BLaER1 treated with 17β-estradiol and CSF1 and Interleukin-3, amounts not matched to agents 10 nM and 100 nM (cell line): Measurements from ENCODE around the gene AP3M1.

Source experiments
- H3K27ac ChIP-seq, 11 experiments: shearing (Covaris generic); formaldehyde crosslinking; 2 replicates each; pipeline ENCODE4 v1.8.1; 2022
- H3K27me3 ChIP-seq, 11 experiments: shearing (Covaris generic); formaldehyde crosslinking; 2 replicates each; pipeline ENCODE4 v1.8.1; 2022
- H3K36me3 ChIP-seq, 11 experiments: shearing (Covaris generic); formaldehyde crosslinking; 2 replicates each; pipeline ENCODE4 v1.8.1; 2022
- H3K4me1 ChIP-seq, 10 experiments: shearing (Covaris generic); formaldehyde crosslinking; 2 replicates each; pipeline ENCODE4 v1.8.1; 2022
- H3K4me2 ChIP-seq, 11 experiments: shearing (Covaris generic); formaldehyde crosslinking; 2 replicates each; pipeline ENCODE4 v1.8.1; 2022
- H3K4me3 ChIP-seq, 10 experiments: shearing (Covaris generic); formaldehyde crosslinking; 2 replicates each; pipeline ENCODE4 v1.8.1; 2022
- H3K9ac ChIP-seq, 11 experiments: shearing (Covaris generic); formaldehyde crosslinking; 2 replicates each; pipeline ENCODE4 v1.8.1; 2022
- H3K9me3 ChIP-seq, 11 experiments: shearing (Covaris generic); formaldehyde crosslinking; replicated peaks in 1 of 11; 2 replicates each; pipeline ENCODE4 v1.8.1; 2022
- H4K20me1 ChIP-seq, 11 experiments: shearing (Covaris generic); formaldehyde crosslinking; 2 replicates each; pipeline ENCODE4 v1.8.1; 2022
- Cebpa-rat ChIP-seq, 11 experiments: shearing (Covaris generic); IDR thresholded peaks; 2 replicates each; pipeline ENCODE4 v1.8.1; 2022

AP3M1 gene

DNA sequence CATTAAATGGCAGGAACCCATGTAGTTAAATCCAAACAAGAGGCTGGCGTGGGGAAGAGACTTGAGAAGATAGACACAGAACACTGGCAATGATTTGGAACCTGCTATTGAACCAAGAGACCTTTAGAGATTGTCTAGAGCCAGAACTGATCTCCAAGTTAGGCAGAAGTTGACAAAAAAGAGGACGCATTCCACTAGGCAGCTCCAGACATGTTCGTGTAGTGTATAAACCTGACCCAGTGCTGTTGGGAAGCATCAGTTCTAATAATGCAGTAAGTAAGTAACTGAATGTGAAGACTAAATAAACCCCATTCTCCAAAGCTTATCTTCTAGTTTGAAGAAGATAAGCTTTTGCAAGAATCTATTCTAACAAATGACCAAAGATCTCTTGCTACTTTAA is 50.8 kb downstream of the AP3M1 start:
- peaks cover 63 to 100% (median 94%) of the 10 kb centered on the region in 11 experiments for H3K36me3 ChIP-seq
- no peak for TF ChIP-seq Cebpa-rat (IDR thresholded peaks at IDR 0.05)

DNA sequence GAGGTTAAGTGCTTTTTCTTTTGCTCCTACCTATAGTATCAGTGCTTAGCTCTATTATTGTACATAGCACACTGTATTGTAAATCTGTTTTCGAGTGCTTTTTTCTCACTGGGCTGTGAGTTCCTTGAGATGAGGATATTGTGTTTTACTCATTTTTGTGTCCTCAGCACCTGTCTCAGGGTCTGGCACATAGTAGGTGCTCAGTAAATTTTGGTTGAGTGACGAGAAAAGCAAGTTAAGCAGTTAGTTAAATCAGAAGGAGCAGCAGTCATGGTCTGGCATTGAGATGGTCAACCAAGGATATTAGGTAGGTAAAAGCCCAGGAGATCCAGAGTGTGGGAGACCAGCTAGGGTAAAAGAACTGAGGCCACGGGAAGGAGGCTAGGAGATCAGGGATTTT is 51.2 kb downstream of the AP3M1 start:
- no peak for TF ChIP-seq Cebpa-rat (IDR thresholded peaks at IDR 0.05)
- Histone ChIP-seq H3K27ac (no peak overlapping the region), H3K9me3 (no peaks in the 10 kb centered on the region), H3K9ac (no peak overlapping the region), H3K27me3 (no peaks in the 10 kb centered on the region), H3K36me3 (peaks cover 63 to 100% (median 94%) of the 10 kb centered on the region in 11 experiments), H3K4me3 (no peak overlapping the region), H4K20me1 (peaks cover 0 to 21% (median 10%) of the 10 kb centered on the region in 11 experiments; a peak in 11 of 22 replicates), H3K4me2 (no peak overlapping the region), H3K4me1 (peaks cover 13 to 34% (median 21%) of the 10 kb centered on the region in 10 experiments)

More for the DNA sequence above, 50.8 kb downstream of the AP3M1 start:
- Histone ChIP-seq H3K4me3 (no peak overlapping the region), H3K9ac (no peak overlapping the region), H3K9me3 (no peaks in the 10 kb centered on the region), H3K4me1 (peaks cover 13 to 34% (median 21%) of the 10 kb centered on the region in 10 experiments), H3K4me2 (no peak overlapping the region), H3K27ac (no peak overlapping the region), H3K27me3 (no peaks in the 10 kb centered on the region), H4K20me1 (peaks cover 0 to 22% (median 10%) of the 10 kb centered on the region in 11 experiments; a peak in 11 of 22 replicates)

DNA sequence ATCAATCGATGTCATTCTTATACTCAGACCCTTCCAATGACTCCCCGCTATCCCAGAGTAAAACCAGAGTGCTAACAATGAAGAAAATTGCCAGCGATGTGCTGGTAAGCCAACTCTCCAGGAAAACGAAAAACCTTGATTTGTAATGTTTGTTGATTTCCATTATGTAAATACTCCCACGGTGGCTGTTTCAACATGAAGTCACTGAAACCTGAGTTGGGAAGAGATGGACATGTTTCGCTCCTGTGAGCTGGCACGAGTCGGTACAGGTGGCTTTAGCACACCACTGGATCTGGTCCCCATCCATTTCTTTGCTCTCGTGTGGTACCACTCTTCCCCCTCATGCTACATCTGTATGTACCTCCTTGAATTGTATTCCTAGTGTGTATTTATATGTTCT is 52.9 kb downstream of the AP3M1 start:
- H3K36me3 ChIP-seq = peaks cover 71 to 100% (median 94%) of the 10 kb centered on the region in 11 experiments

DNA sequence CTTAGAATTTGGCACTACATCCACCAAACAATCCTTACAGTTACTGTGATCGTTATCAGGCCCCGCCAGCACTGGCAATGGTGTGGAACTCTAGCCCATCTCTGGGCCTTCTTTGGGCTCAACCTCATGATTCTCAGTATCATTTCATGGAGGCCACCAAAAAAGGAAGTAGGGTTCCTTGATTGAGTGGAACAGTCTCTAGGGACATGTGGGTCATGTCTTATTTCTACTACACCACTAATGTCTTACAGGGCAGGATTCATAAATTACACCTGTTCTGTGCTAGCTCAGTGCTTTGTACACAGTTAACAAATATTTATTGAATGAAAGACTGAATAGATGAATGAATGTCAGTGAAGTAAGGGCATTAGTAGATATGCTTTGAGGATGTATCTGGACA is 53.9 kb downstream of the AP3M1 start:
- Histone ChIP-seq H3K4me3 (no peak overlapping the region), H3K9me3 (no peaks in the 10 kb centered on the region), H3K4me2 (peak overlapping the region; percentile 35 to 79 (median 67); a peak in 21 of 22 replicates), H3K27ac (peak overlapping the region in 2 of 11 experiments; percentile 12 to 19; a peak in 1 of 22 replicates), H3K4me1 (peaks cover 13 to 34% (median 21%) of the 10 kb centered on the region in 10 experiments), H4K20me1 (peaks cover 0 to 16% (median 8%) of the 10 kb centered on the region in 11 experiments; a peak in 11 of 22 replicates), H3K9ac (no peak overlapping the region), H3K36me3 (peaks cover 81 to 100% (median 94%) of the 10 kb centered on the region in 11 experiments), H3K27me3 (no peaks in the 10 kb centered on the region)
- TF ChIP-seq Cebpa-rat (IDR thresholded peaks at IDR 0.05) = no peak

More for the DNA sequence above, 52.9 kb downstream of the AP3M1 start:
- Histone ChIP-seq H3K9me3 (no peaks in the 10 kb centered on the region), H3K27me3 (no peaks in the 10 kb centered on the region), H3K27ac (peak overlapping the region in 1 of 11 experiments; percentile 19; a peak in 1 of 22 replicates), H4K20me1 (peaks cover 0 to 16% (median 8%) of the 10 kb centered on the region in 11 experiments; a peak in 11 of 22 replicates), H3K4me3 (no peak overlapping the region), H3K4me1 (peaks cover 13 to 34% (median 21%) of the 10 kb centered on the region in 10 experiments), H3K4me2 (peak overlapping the region; percentile 35 to 79 (median 67); a peak in 21 of 22 replicates), H3K9ac (no peak overlapping the region)
- no peak for TF ChIP-seq Cebpa-rat (IDR thresholded peaks at IDR 0.05)

DNA sequence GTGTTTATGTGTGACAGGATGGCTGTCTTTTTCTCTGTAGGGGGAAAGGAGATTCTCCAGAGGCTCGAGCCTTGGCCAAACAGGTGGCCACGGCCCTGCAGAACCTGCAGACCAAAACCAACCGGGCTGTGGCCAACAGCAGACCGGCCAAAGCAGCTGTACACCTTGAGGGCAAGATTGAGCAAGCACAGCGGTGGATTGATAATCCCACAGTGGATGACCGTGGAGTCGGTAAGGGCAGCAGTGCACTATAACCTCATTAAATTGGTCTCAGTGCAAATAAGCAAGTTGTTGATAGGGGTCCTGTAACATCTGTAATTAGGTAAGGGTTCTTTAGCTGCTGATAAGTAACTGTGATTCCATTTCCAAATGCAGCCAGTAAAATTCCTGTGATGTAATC is 56.4 kb downstream of the AP3M1 start:
- Histone ChIP-seq H3K27me3 (no peaks in the 10 kb centered on the region), H4K20me1 (peaks cover 0 to 16% (median 10%) of the 10 kb centered on the region in 11 experiments; a peak in 11 of 22 replicates), H3K4me2 (no peak overlapping the region), H3K4me3 (no peak overlapping the region), H3K4me1 (peaks cover 13 to 34% (median 21%) of the 10 kb centered on the region in 10 experiments), H3K9ac (no peak overlapping the region), H3K36me3 (peaks cover 84 to 100% (median 94%) of the 10 kb centered on the region in 11 experiments), H3K27ac (no peak overlapping the region), H3K9me3 (no peaks in the 10 kb centered on the region)
- TF ChIP-seq Cebpa-rat (IDR thresholded peaks at IDR 0.05) = no peak

DNA sequence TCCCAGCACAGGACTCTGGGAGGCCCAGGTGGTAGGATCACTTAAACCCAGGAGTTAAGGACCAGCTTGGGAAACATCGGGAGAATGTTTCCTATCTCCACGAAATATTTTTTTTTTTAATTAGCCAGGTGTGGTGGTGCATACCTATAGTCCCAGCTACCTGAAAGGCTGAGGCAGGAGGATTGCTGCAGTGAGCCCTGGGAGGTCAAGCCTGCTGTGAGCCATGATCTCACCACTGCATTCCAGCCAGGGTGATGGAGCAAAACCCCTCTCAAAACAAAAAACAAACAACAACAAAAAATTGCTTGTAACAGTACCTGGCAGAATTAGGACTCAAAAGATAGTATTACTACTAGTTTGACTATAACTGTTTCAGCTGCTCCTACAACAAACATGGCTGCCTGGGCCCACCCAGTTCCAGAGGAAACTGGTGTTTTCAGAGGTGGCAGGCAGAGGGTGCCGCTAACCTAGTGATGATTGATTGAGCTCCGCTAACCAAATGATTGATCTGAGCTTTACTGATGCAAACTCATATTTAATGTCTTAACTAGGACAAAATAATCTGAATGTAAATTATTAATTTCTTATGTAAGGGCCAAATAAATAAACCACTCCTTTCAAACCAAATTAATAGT is 57.0 kb downstream of the AP3M1 start:
- Histone ChIP-seq H3K4me3 (no peak overlapping the region), H3K4me1 (peaks cover 13 to 34% (median 21%) of the 10 kb centered on the region in 10 experiments), H4K20me1 (peaks cover 0 to 16% (median 10%) of the 10 kb centered on the region in 11 experiments; a peak in 10 of 22 replicates), H3K36me3 (peaks cover 84 to 100% (median 94%) of the 10 kb centered on the region in 11 experiments), H3K4me2 (no peak overlapping the region), H3K9ac (no peak overlapping the region), H3K27me3 (no peaks in the 10 kb centered on the region), H3K27ac (no peak overlapping the region), H3K9me3 (no peaks in the 10 kb centered on the region)
- no peak for TF ChIP-seq Cebpa-rat (IDR thresholded peaks at IDR 0.05)

DNA sequence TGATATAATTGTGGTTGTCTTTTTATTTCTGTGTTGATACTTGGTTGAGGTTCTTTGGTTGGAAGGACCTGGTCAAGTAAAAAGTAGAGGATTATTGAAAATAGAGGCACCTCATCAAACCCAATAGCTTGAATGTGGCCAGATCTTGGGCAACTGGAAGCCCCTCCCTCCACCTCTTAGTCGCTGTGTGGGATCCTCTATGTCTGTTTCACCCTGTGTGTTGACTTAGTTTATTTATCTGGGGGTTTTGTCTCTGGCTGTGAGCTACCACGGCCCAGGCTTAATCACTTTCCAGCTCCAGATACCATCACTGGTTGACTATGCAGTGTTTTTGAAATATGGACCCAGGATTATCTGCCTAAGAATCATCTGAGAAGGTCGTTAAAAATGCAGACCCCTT is 58.3 kb downstream of the AP3M1 start:
- H3K9ac ChIP-seq = no peak overlapping the region
- peaks cover 8 to 22% (median 13%) of the 10 kb centered on the region in 10 experiments for H3K4me1 ChIP-seq
- H4K20me1 ChIP-seq = peaks cover 0 to 14% (median 4%) of the 10 kb centered on the region in 11 experiments; a peak in 10 of 22 replicates
- no peak overlapping the region for H3K4me3 ChIP-seq
- no peak for TF ChIP-seq Cebpa-rat (IDR thresholded peaks at IDR 0.05)
- H3K27ac ChIP-seq = no peak overlapping the region
- H3K9me3 ChIP-seq = no peaks in the 10 kb centered on the region
- no peak overlapping the region for H3K4me2 ChIP-seq
- peaks cover 73 to 99% (median 94%) of the 10 kb centered on the region in 11 experiments for H3K36me3 ChIP-seq
- no peaks in the 10 kb centered on the region for H3K27me3 ChIP-seq

DNA sequence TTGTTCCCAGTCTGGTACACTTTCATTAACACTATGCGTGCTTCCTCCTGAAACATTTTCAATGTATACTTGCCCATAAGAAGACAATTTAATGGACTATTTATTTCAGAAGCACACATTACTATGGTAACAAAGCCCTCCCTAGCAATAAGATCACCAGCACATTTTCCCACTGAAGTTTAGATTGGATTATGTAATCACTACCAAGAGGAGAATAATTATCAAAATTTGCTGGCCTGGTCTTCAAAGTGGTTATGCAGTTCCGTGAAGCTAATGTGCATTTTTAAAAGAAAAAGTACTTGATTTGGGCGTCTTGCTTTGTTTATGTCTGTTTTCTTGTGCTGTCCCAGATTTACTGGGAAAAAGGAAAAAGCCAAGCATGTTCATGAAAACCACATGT is 61.9 kb downstream of the AP3M1 start:
- no peak overlapping the region for H3K4me2 ChIP-seq
- no peak overlapping the region for H3K27ac ChIP-seq
- H4K20me1 ChIP-seq = peaks cover 0 to 6% (median 0%) of the 10 kb centered on the region in 11 experiments; a peak in 1 of 22 replicates
- no peak for TF ChIP-seq Cebpa-rat (IDR thresholded peaks at IDR 0.05)
- no peaks in the 10 kb centered on the region for H3K27me3 ChIP-seq
- no peaks in the 10 kb centered on the region for H3K4me1 ChIP-seq
- H3K9ac ChIP-seq = no peak overlapping the region
- no peaks in the 10 kb centered on the region for H3K9me3 ChIP-seq
- no peak overlapping the region for H3K4me3 ChIP-seq
- peaks cover 62 to 99% (median 91%) of the 10 kb centered on the region in 11 experiments for H3K36me3 ChIP-seq

DNA sequence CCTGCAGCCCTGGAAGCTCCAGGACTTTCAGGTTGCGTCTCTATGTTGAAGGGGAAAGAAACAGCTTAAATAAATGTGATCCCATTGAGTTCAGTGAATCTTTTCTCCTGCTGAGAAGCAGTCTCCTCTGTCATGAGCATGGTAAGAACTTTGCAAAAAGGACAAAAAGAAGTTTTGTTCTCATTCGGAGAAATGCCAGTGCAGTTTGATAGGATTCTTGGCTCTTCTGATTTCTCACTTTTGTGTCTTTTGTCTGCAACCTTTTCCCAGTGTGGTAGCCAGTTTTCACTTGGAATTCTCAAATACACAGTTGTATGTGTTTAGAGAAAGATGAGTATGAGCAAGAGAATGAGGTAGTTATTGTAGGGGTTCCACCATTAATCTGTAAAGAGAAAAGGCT is 64.3 kb downstream of the AP3M1 start:
- peaks cover 48 to 97% (median 89%) of the 10 kb centered on the region in 11 experiments for H3K36me3 ChIP-seq
- H3K4me2 ChIP-seq = no peak overlapping the region
- no peak overlapping the region for H3K27ac ChIP-seq
- no peak overlapping the region for H3K9ac ChIP-seq
- no peaks in the 10 kb centered on the region for H3K27me3 ChIP-seq
- no peaks in the 10 kb centered on the region for H3K4me1 ChIP-seq
- no peaks in the 10 kb centered on the region for H3K9me3 ChIP-seq
- peaks cover 0 to 13% (median 0%) of the 10 kb centered on the region in 11 experiments; a peak in 3 of 22 replicates for H4K20me1 ChIP-seq
- no peak overlapping the region for H3K4me3 ChIP-seq
- TF ChIP-seq Cebpa-rat (IDR thresholded peaks at IDR 0.05) = no peak
